HUES48 (cell line): ENCODE measurements around the gene COMP.

ENCODE experiments used
- H3K27ac ChIP-seq: one replicate; pipeline ENCODE4 v1.7.0; 2013; ENCODE audit warnings: low read depth, low read length, inconsistent platforms
- H3K27me3 ChIP-seq: 2 replicates; pipeline ENCODE4 v1.6.1; 2013; ENCODE audit warnings: mild to moderate bottlenecking, low read length; ENCODE audit not compliant: control insufficient read depth, insufficient read depth
- H3K36me3 ChIP-seq: 2 replicates; pipeline ENCODE4 v1.6.1; 2013; ENCODE audit warnings: low read length; ENCODE audit not compliant: control insufficient read depth, insufficient read depth
- H3K4me1 ChIP-seq: 2 replicates; pipeline ENCODE4 v1.6.1; 2013; ENCODE audit warnings: mild to moderate bottlenecking, low read length; ENCODE audit not compliant: control insufficient read depth, insufficient read depth
- H3K4me3 ChIP-seq: 2 replicates; pipeline ENCODE4 v1.5.1; 2013; ENCODE audit warnings: mild to moderate bottlenecking, low read depth, low read length
- H3K9ac ChIP-seq: 2 replicates; pipeline ENCODE4 v1.6.1; 2013; ENCODE audit warnings: mild to moderate bottlenecking, low read depth, low read length, moderate library complexity
- H3K9me3 ChIP-seq: 2 replicates; pipeline ENCODE4 v1.6.1; 2013; ENCODE audit warnings: low read length; ENCODE audit not compliant: control insufficient read depth, insufficient read depth

Gene COMP

GRCh38 chr19:18790566-18791314, at the start of gene COMP:
TSS of gene COMP (minus strand) at chr19:18791305. CDS start at chr19:18791269, 36 bp downstream.
- peaks cover 98% of the 10 kb centered on the region for H3K27me3 ChIP-seq
- H3K9me3 ChIP-seq, result no peaks in the 10 kb centered on the region
- peak within 1 kb of the TSS; percentile 39 for H3K4me3 ChIP-seq
- no peak within 1 kb of the TSS for H3K9ac ChIP-seq
- no peak within 1 kb of the TSS for H3K27ac ChIP-seq
- no peaks in the 10 kb centered on the region for H3K36me3 ChIP-seq
- no peaks in the 10 kb centered on the region; the same call in 1 of the 2 replicates for H3K4me1 ChIP-seq

GRCh38 chr19:18840288-18841267, 49.5 kb upstream of the COMP start:
- Histone ChIP-seq H3K9ac (no peak overlapping the region), H3K4me1 (peaks cover 12% of the 10 kb centered on the region; the same call in 1 of the 2 replicates), H3K27ac (no peak overlapping the region), H3K36me3 (peaks cover 22% of the 10 kb centered on the region), H3K4me3 (no peak overlapping the region), H3K9me3 (no peaks in the 10 kb centered on the region), H3K27me3 (no peaks in the 10 kb centered on the region)

- Histone ChIP-seq H3K36me3 (peaks cover 30% of the 10 kb centered on the region), H3K27me3 (no peaks in the 10 kb centered on the region), H3K4me3 (no peak overlapping the region), H3K9me3 (no peaks in the 10 kb centered on the region), H3K27ac (no peak overlapping the region), H3K4me1 (peaks cover 16% of the 10 kb centered on the region), H3K9ac (no peak overlapping the region)
Observed at GRCh38 chr19:18839465-18840287, 48.6 kb upstream of the COMP start.

GRCh38 chr19:18834644-18834984, 43.5 kb upstream of the COMP start:
- Histone ChIP-seq H3K36me3 (peaks cover 34% of the 10 kb centered on the region), H3K4me3 (peak overlapping the region; percentile 85), H3K27ac (peak overlapping the region; percentile 24), H3K27me3 (no peaks in the 10 kb centered on the region; the same call in 1 of the 2 replicates), H3K9ac (no peak overlapping the region), H3K4me1 (peaks cover 20% of the 10 kb centered on the region), H3K9me3 (no peaks in the 10 kb centered on the region)

- no peaks in the 10 kb centered on the region for H3K9me3 ChIP-seq
- peaks cover 16% of the 10 kb centered on the region for H3K4me1 ChIP-seq
- no peaks in the 10 kb centered on the region; the same call in 1 of the 2 replicates for H3K27me3 ChIP-seq
- peak overlapping the region; percentile 67 for H3K27ac ChIP-seq
- H3K36me3 ChIP-seq, result peaks cover 34% of the 10 kb centered on the region
- 0 out of 2 replicates have a peak overlapping the region, but pooled peaks have one; percentile 8 for H3K9ac ChIP-seq
- peak overlapping the region; percentile 85 for H3K4me3 ChIP-seq
Observed at GRCh38 chr19:18833849-18834643, 42.9 kb upstream of the COMP start.

GRCh38 chr19:18833141-18833476, 42.0 kb upstream of the COMP start:
- Histone ChIP-seq H3K4me3 (peak overlapping the region; percentile 85), H3K36me3 (peaks cover 30% of the 10 kb centered on the region), H3K4me1 (peaks cover 16% of the 10 kb centered on the region), H3K9ac (peak overlapping the region; percentile 83; the same call in 1 of the 2 replicates), H3K27ac (no peak overlapping the region), H3K9me3 (no peaks in the 10 kb centered on the region), H3K27me3 (no peaks in the 10 kb centered on the region; the same call in 1 of the 2 replicates)

- Histone ChIP-seq H3K27ac (peak overlapping the region; percentile 79), H3K27me3 (no peaks in the 10 kb centered on the region; the same call in 1 of the 2 replicates), H3K4me1 (peaks cover 16% of the 10 kb centered on the region), H3K9ac (peak overlapping the region; percentile 83), H3K9me3 (no peaks in the 10 kb centered on the region), H3K36me3 (peaks cover 24% of the 10 kb centered on the region; the same call in 1 of the 2 replicates), H3K4me3 (peak overlapping the region; percentile 85)
Observed at GRCh38 chr19:18832306-18833140, 41.4 kb upstream of the COMP start.

- peak within 1 kb of the TSS; percentile 83 for H3K9ac ChIP-seq
- H3K4me3 ChIP-seq, result peak within 1 kb of the TSS; percentile 85
- H3K27ac ChIP-seq, result peak within 1 kb of the TSS; percentile 79
- H3K9me3 ChIP-seq, result no peaks in the 10 kb centered on the region
- no peaks in the 10 kb centered on the region; the same call in 1 of the 2 replicates for H3K27me3 ChIP-seq
- peaks cover 20% of the 10 kb centered on the region; the same call in 1 of the 2 replicates for H3K36me3 ChIP-seq
- peaks cover 16% of the 10 kb centered on the region for H3K4me1 ChIP-seq
Observed at GRCh38 chr19:18831524-18832305, 40.6 kb upstream of the COMP start, which contains the start of gene UPF1. TSS of gene UPF1 (plus strand) at chr19:18831959. CDS start at chr19:18832210, 251 bp downstream.

GRCh38 chr19:18830488-18830887, 39.4 kb upstream of the COMP start:
- H3K4me3 ChIP-seq, result no peak overlapping the region
- H3K27me3 ChIP-seq, result no peaks in the 10 kb centered on the region; the same call in 1 of the 2 replicates
- no peaks in the 10 kb centered on the region for H3K9me3 ChIP-seq
- H3K9ac ChIP-seq, result no peak overlapping the region
- peaks cover 16% of the 10 kb centered on the region for H3K4me1 ChIP-seq
- peaks cover 11% of the 10 kb centered on the region; the same call in 1 of the 2 replicates for H3K36me3 ChIP-seq
- no peak overlapping the region for H3K27ac ChIP-seq
